Jurkat, Clone E6-1 (cell line): ENCODE measurements around the gene TMEM161A.
A peak's percentile ranks its signal among the peaks of the same experiment; 100 is the strongest.
"Not testable (repeated sequence)": the region's sequence is repeated elsewhere in the genome, so short reads cannot be mapped to it uniquely, and the experiment has no call there.

Experiments used
- DNase-seq: peaks from one replicate; pipeline ENCODE4 v3.0.0-alpha.2; 2011; ENCODE audit warnings: low read depth, low spot score
- H3K4me3 ChIP-seq: 2 replicates; pipeline ENCODE4 v1.5.1; 2011; ENCODE audit warnings: mild to moderate bottlenecking, low read length, control low read depth, moderate library complexity

The TMEM161A gene

DNA sequence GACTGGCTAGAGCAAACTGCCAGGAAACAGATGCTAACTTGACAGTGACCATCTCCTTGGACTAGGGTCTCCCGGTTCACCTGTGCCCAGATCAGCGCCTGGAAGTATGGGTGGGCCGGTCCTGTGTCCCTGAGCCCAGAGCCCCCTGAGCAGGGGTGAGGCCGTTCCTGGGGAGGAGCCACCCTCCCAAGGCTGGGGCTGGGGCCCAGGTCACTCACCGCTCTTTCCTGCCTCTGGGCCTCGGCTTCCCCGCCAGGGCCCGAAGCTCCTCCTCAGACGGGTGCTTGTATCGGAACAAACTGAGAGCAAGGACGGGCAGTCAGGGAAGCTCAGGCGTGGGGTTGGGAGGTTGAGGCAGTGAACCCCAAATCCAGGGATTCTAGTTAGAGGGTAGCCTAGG is 5.4 kb downstream of the TMEM161A start:
- no peak overlapping the region for H3K4me3 ChIP-seq
- DNase-seq = no peak

DNA sequence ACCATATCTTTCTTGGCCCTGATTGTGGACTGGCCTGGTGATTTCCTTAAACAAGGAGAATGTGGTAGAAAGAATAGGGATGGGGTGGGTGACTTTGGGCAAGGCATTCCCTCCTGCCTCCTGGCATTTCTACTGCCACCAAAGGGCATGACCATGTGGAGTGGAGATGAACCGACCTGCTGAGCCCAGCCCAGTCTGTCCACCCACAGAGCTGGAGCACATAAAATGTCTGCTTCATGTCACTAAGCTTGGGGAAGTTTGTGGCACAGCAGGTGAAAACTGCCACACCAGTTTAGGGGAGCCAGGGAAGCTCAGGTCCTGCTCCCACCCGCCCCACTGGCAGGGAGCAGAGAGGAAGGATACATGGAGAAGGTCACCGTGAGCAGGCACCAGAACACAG is 6.3 kb downstream of the TMEM161A start:
- no peak overlapping the region for H3K4me3 ChIP-seq
- DNase-seq = no peak

DNA sequence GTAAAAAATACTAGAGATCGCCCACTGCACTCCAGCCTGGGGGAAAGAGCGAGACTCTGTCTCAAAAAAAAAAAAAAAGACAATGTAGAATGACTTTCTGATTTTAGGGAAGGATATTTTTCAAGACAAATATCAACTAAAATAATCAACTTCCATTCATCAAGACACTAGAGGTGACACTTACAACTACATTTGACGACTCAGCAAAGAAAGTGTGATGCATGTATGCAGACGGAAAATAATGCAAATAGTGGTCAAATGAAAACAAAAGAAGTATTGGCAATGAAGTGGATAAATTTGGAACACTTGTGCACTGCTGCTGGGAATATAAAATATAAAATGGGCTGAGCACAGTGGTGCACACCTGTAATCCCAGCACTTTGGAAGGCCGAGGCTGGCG is 12.2 kb downstream of the TMEM161A start:
- no peak for DNase-seq
- no peak overlapping the region for H3K4me3 ChIP-seq

DNA sequence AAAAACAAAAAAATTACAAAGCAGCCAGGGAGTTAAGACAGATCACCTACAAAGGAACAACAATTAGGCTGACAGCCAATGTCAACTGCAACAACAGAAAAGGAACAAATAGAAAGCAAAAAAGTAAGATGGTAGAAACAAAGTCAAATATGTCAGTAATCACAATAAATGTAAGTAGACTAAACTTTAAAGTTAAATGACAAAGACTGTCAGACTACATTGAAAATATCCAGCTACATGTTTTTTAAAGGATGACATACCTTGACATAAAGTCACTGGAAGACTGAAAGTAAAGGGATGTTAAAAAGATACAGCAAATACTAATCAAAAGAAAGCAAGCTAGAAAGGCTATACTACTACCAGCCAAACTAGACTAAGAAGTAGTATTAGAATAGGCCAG is 14.9 kb downstream of the TMEM161A start:
- no peak overlapping the region for H3K4me3 ChIP-seq
- no peak for DNase-seq

DNA sequence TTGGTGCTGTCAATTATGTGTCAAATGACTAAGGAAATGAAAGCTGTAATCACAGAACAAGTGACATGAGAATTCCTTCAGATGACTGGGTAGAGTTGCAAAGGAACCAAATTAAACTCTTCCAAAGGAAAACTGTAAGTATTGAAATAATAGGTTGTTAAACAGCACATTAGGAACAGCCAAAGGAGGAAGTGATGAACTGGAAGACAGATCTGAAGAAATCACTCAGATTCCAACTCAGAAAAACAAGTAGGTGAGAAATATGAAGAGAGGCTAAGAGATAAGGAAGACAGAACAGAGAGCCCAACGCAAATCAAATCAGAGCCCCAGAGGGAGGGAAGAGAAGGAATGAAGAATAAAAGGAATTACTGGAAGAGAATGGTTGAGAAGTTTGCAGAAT is 15.4 kb downstream of the TMEM161A start:
- no peak overlapping the region for H3K4me3 ChIP-seq
- DNase-seq = no peak

DNA sequence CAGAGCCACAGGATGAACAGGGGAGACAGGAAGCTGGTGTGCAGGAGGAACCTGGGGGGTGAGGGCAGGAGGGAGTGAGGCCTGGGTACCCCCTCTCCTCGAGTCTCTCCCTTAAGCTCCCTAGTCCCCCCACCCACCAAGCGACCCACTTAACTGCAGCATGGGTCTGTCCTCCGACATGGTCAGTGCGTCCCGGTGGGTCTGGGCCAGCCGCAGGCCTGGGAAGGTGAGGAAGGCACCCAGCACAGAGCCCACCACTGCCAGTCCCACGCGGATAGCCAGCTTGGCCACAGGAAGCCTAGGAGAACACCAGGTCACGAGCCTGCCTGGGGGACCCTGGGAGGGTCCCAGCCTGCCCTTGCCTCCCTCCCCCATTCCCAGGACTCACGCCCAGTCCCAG is 16.9 kb downstream of the TMEM161A start:
- DNase-seq = no peak
- no peak overlapping the region for H3K4me3 ChIP-seq

DNA sequence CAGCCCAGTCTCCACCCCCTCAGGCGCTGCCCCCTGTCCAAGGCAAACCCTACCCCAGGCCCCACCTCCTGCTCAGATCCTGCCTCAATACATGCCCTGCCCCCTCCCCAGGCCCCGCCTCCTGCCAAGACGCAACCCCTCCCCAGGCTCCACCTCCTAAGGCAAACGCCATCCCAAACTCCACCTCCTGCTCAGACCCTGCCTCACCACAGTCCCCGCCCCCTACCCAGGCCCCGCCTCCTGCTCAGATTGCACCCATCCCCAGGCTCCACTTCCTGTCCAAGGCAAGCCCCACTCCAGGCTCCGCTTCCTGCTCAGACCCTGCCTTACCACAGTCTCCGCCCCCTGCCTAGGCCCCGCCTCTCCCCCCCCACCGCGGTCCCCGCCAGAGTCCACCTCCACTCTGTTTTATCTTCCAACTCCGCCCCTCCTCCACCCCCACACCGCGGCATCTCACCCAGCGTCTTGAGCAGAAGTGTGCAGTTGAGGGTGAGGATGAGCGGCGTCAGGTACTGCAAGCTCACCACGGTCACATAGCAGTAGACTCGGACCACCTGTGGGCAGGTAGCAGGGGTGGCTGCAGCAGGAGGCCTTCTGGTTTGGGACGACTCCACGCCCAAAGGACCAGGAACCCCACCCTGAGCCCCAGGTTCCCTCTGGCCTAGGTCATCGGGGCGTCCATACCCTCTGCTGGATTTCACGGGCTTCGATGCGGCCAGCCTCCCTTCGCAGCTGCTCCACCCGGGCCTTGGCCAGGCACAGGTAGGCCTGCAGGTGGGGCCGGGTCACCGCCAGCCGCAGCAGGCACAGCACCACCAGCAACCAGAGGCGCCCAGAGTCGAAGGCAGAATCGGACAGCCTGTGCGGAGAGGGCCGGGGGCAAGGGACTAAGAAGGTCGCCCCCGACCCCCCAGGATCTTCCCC is 17.7 kb downstream of the TMEM161A start:
- peak; percentile 53 for DNase-seq
- H3K4me3 ChIP-seq = no peak overlapping the region

DNA sequence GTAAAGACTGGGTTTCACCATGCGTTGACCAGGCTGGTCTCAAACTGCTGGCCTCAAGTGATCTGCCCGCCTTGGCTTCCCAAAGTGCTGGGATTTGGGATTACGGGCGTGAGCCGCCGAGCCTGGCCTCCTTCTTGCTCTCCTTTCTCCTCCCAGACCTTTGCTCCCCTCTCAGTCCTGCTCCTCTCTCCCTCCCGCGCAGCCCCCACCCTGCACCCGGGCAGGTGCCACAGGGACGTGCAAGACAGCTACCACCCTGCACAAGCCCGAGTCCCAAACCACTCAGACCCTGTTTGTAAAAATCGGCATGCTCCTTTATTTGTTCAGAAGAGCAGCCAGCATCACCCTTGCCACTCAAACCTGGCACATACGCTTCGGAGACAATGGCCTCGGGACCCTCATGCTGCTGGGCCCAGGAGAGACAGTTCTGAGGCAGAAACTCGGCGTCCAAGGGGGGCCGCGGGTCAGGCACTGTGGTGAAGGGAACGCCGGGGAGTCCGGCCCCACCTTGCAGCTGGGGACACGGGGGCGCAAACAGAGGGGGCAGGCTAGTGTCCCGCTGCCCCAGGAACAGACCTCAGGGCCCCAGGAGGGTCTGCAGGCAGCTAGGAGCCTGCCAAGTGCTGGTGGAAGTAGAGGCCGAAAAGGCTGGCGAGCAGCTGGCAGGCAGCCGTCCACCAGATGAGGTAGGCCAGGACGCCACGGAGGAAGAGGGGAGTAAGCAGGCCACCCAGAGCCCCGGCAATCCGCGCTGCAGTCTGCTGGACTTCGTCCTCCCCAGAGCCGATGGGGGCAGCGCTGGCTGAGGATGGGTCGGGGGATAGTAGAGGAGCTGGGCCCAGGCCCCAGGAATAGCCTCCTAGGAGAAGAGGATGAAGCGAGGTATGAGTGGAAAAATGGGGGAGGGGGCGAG is 18.7 kb downstream of the TMEM161A start:
- H3K4me3 ChIP-seq = no peak overlapping the region
- DNase-seq = no peak

DNA sequence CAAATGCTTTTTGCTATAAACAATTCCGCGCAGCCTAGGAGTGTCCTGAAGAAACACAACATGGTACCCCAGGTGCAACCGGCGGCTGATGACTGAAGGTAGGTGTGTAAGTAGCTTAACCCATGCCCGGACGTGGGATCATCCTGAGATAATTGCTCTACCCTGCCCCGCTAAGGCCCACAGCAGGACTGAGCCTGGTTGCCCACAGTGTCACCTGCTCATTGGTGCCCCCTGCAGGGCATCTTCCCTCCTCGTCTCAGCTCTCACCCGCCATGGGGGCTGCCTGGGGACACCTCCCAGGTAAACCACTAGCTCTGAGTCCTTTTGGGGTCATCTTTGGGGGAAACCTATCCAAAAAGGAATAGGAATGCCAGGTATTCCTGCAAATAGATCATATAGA is 22.3 kb downstream of the TMEM161A start:
- DNase-seq = peak; percentile 22
- no peak overlapping the region for H3K4me3 ChIP-seq

DNA sequence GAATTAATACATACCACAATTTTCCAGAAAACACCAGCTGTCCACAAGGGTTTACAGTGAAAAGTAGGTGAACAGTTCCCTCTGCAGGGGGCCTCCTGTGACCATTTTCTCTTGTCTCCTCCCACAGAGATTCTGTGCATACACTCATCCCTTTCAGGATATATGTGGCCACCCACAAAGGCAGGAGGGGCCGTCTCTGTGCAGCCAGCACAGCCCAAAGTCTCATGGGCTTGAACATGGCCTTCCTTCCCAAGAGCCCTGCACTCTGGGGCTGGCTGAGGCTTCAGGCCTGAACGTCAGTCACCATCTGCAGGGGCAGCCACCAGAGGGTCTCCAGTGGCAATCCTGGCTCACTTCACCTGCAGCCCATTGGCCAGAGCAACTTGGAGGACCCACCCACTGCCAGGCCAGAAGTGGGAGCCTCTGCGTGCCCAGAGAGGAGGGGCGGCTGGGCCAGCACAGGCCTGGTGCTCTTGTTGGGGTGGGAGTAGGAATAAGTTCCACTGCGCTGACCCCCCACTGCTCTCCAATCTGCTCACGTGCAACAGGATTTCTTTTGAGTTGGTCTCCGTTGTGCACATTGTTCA is 25.1 kb downstream of the TMEM161A start:
- peak; percentile 21 for DNase-seq
- H3K4me3 ChIP-seq = no peak overlapping the region

DNA sequence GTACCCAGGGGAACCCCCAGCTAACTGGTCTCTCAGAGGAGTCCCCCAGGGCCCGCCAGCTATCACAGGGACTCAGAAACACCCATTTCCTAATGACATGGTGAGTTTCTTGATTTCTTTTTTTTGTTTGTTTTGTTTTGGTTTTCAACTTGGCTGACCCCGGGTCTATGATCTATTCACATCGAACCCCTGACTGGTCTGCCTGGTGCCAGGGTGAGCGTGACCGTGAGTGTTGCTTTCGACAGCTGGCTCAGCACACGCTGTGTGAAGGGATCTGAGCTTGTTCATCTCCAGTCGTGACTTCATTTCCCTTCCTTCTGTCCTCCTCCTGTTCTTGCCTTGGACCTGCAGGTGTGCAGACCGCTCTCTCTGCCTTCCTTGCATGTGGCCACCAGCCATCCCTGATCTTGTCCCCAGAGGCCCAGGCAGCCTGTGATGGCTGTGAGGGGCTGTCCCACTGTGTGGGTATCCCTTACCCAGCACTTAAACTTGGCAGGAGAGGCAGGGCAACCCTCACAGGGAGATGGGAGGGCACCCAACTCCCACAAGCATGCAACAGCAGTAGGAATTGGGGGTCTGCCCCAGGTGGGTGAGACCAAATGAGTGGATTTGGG is 26.2 kb downstream of the TMEM161A start:
- DNase-seq = no peak
- no peak overlapping the region for H3K4me3 ChIP-seq

DNA sequence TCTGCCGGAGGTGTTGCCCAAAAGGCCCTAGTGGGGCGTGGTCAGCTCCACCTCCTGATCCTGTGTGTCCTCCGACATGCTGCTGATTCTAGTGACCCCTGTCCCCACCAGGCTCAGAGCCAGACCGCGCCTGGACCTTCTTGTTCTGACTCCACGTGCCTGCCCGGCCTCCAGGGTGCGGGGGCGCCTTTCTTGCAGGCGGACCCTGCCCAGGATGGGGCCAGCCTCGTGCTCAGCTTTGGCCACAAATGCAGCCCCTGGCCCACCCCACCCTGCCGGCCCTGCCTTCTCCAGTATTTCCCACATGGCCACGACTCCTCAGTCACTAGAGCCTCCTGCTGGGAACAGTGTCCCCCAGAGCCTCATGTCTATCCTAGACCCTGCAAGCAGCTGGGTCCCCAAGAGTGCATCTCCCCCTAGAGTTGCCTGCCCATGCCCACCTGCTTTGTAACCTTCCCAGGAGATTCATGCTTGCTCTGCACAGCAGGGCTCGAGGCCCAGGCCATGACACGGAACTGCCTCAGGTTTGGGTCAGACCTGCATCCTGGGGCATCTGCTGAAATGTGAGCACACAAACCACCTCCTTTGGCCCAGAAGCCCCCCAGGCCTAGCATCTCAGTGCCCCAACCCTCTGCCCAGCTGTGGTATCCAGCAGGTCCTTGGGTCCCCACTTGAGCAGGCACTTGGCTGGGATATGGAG is 27.0 kb downstream of the TMEM161A start:
- no peak overlapping the region for H3K4me3 ChIP-seq
- DNase-seq = no peak

DNA sequence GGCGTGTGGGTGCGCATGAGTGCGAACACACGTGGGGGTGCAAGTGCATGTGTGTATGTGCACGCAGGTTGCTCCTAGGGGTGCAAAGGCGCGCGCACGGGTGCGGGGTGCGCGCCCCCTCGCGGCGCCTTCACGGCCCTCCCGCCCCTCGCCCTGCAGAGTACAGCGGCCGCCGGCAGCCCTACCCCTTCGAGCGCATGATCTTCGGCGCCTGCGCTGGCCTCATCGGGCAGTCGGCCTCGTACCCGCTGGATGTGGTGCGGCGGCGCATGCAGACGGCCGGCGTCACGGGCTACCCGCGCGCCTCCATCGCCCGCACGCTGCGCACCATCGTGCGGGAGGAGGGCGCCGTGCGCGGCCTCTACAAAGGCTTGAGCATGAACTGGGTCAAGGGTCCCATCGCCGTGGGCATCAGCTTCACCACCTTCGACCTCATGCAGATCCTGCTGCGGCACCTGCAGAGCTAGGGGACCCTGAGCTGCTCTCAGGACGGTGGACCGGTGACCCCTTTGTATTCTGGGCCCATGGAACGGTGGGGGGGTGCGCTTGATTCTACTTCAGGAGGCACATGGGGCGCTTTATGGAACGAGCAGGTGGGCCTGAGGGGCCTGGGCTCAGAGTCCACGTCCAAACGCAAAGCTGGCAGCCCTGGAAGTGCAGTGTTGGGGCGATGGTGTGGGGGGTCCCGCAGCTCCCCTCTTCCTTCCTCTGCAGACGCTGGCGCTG is 27.7 kb downstream of the TMEM161A start:
- no peak overlapping the region for H3K4me3 ChIP-seq
- no peak for DNase-seq

DNA sequence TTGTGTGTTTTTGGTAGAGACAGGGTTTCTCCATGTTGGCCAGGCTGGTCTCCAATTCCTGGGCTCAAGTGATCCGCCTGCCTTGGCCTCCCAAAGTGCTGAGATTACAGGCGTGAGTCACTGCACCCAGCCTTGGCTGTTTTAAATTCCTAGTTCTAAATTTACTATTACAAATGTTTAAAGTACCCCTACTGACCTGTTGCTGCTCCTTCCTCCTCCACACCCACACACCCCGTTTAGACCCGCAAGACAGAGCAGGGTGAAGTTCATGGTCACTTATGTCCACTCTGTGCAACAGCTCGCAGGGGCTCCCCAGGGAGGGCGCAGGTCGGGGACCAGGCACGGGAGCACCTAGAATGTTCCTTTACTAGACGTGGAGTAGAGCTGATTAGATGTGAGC is 28.7 kb downstream of the TMEM161A start:
- DNase-seq = no peak
- no peak overlapping the region for H3K4me3 ChIP-seq

DNA sequence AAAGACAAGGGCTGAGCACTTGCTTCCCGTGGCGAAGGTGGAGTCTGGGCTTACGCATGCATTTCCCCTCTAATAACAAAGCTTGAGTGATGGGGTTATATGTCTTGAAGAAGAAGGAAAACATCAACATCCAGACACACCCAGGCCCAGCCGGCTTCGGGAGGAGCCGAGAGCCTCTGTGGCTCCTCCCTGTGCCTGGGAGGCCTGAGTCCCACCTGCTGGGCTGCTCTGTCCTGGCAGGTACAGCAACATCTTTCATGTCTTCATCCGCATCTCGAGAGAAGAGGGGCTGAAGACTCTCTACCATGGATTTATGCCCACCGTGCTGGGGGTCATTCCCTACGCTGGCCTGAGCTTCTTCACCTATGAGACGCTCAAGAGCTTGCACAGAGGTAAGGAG is 30.6 kb downstream of the TMEM161A start:
- no peak overlapping the region for H3K4me3 ChIP-seq
- no peak for DNase-seq

DNA sequence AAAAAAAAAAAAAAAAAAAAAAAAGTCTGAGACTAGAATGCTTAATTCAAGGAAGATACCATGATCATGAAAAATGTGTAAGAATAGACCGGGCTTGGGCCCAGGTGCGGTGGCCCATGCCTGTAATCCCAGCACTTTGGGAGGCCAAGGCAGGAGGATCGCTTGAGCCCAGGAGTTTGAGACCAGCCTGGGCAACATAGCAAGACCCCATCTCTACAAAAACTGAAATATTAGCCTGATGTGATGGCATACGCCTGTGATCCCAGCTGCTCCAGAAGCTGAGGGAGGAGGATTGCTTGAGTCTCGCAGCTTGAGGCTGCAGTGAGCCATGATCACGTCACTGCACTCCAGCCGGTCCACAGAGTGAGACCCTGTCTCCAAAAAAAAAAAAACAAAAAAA is 31.3 kb downstream of the TMEM161A start:
- H3K4me3 ChIP-seq, DNase-seq: not testable (repeated sequence)

DNA sequence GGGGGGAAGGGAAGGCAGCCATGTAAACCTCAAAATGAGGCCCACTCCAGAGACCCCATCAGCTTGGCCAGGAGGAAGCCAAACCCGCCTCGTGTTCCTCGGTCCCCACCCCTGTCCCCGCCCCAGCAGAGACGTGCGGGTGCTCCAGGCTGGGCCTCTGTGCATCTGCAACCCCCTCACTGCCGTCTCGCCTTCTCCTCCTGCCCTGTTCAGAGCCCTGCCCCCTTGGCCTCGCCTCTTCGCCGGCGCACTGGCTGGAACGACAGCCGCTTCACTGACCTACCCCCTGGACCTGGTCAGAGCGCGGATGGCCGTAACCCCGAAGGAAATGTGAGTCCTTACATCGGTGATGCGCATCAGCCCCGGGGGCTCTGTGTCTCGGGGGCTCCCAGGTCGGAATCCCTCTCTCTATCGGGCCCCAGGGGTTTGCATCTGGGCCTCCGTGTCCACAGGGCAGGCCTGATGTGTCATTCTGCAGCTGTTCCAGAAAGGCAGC is 32.2 kb downstream of the TMEM161A start:
- no peak for DNase-seq
- no peak overlapping the region for H3K4me3 ChIP-seq
